Endothelial cell of umbilical vein (primary cell): Measurements from ENCODE around the gene LMBR1L. TPM values are rescaled to one million over a fixed set of nuclear protein-coding genes. Genes with fewer than 3 reads are reported as not detected.

Experiments
- BruUV-seq: library from RNA; stranded (reverse); fragments of 400-500 nt; replicated peaks from 2 replicates; lab custom pipeline; 2021; lab: Mats Ljungman, UMichigan
- CTCF ChIA-PET: fragments of 300-600, 350-600 bp; sonication (Branson Sonifier 250); formaldehyde crosslinking; loops from one replicate; lab custom pipeline; 2021; ENCODE audit warnings: antibody characterized with exemption, inconsistent platforms; lab: Charles Lee
- POLR2A ChIA-PET: fragments of 300-600, 350-600 bp; sonication (Branson Sonifier 250); formaldehyde crosslinking; loops from one replicate; lab custom pipeline; 2021; ENCODE audit warnings: antibody characterized with exemption, inconsistent platforms; lab: Charles Lee
- DNase-seq: peaks from one replicate; pipeline ENCODE4 v3.0.0-alpha.2; 2011; ENCODE audit warnings: low read depth, low spot score
- FAIRE-seq: peaks from 2 replicates; lab custom pipeline; 2011; peaks lifted over from hg19 to GRCh38; lab: Jason Lieb, UNC
- H2AFZ ChIP-seq: 2 replicates; pipeline ENCODE4 v1.6.0; 2012; ENCODE audit warnings: low read depth, low read length, control low read depth, inconsistent platforms
- H3K27ac ChIP-seq: 2 replicates; pipeline ENCODE4 v1.5.1; 2011; ENCODE audit warnings: low read depth, mild to moderate bottlenecking, control low read depth, low read length, moderate library complexity; ENCODE audit not compliant: insufficient read depth
- H3K27me3 ChIP-seq, 2 experiments: 2 replicates each; pipeline versions ENCODE4 v1.6.0 to v1.6.1; 2011; ENCODE audit warnings: low read length in 2 of 2, mixed read lengths in 1 of 2; ENCODE audit not compliant: control insufficient read depth in 2 of 2, insufficient read depth in 2 of 2
- H3K36me3 ChIP-seq, 2 experiments: 2 replicates in 1 of 2; 3 replicates in 1 of 2; pipeline ENCODE4 v1.5.1; 2011; ENCODE audit warnings: low read length in 2 of 2, mild to moderate bottlenecking in 1 of 2, moderate library complexity in 1 of 2; ENCODE audit not compliant: control insufficient read depth in 2 of 2, insufficient read depth in 2 of 2; ENCODE audit errors: extremely low read depth in 1 of 2
- H3K4me1 ChIP-seq: 3 replicates; pipeline ENCODE4 v1.5.1; 2011; ENCODE audit warnings: mild to moderate bottlenecking, low read length; ENCODE audit not compliant: control insufficient read depth, insufficient read depth; ENCODE audit errors: extremely low read depth
- H3K4me2 ChIP-seq: 2 replicates; pipeline ENCODE4 v1.6.1; 2011; ENCODE audit warnings: low read length, control low read depth, mixed read lengths; ENCODE audit not compliant: insufficient read depth
- H3K4me3 ChIP-seq, 3 experiments: fragments of 200-600 bp in 1 of 3; sonication (generic), shearing (Covaris generic) in 1 of 3; replicated peaks in 1 of 3; 2 replicates each; pipeline ENCODE4 v1.5.1; 2011 to 2016; ENCODE audit warnings: control low read depth in 3 of 3, low read length in 3 of 3, mild to moderate bottlenecking in 2 of 3, inconsistent platforms in 1 of 3, low read depth in 1 of 3, moderate library complexity in 1 of 3; ENCODE audit not compliant: insufficient read depth in 1 of 3
- H3K79me2 ChIP-seq: 2 replicates; pipeline ENCODE4 v1.6.0; 2012; ENCODE audit warnings: low read length, inconsistent platforms; ENCODE audit not compliant: control insufficient read depth, insufficient read depth
- H3K9ac ChIP-seq: replicated peaks from 2 replicates; pipeline ENCODE3; 2011; ENCODE audit warnings: low read length, control low read depth; ENCODE audit not compliant: insufficient read depth; ENCODE audit errors: extremely low read depth
- H3K9me1 ChIP-seq: replicated peaks from 3 replicates; pipeline ENCODE4 v1.6.0; 2011; ENCODE audit warnings: mild to moderate bottlenecking, low read length; ENCODE audit not compliant: control insufficient read depth, insufficient read depth; ENCODE audit errors: extremely low read depth
- H3K9me3 ChIP-seq: replicated peaks from 2 replicates; pipeline ENCODE4 v1.5.1; 2012; ENCODE audit warnings: low read length, inconsistent platforms; ENCODE audit not compliant: control insufficient read depth, insufficient read depth
- H4K20me1 ChIP-seq: replicated peaks from 2 replicates; pipeline ENCODE3; 2011; ENCODE audit warnings: mild to moderate bottlenecking, low read length; ENCODE audit not compliant: control insufficient read depth, insufficient read depth; ENCODE audit errors: extremely low read depth
- EZH2 ChIP-seq: IDR thresholded peaks from 2 replicates; pipeline ENCODE4 v1.6.1; 2012; ENCODE audit warnings: borderline replicate concordance, low read depth, mild to moderate bottlenecking, moderate library complexity, low read length, inconsistent platforms; ENCODE audit not compliant: severe bottlenecking
- FOS ChIP-seq: IDR thresholded peaks from 2 replicates; pipeline ENCODE4 v1.6.1; 2011; ENCODE audit warnings: mild to moderate bottlenecking, low read length, moderate library complexity, borderline replicate concordance; ENCODE audit not compliant: insufficient read depth
- GATA2 ChIP-seq: IDR thresholded peaks from 2 replicates; pipeline ENCODE4 v1.7.0; 2011; ENCODE audit warnings: low read depth, mild to moderate bottlenecking, moderate library complexity, mixed read lengths, low read length; ENCODE audit not compliant: insufficient read length, insufficient read depth
- JUN ChIP-seq: IDR thresholded peaks from 2 replicates; pipeline ENCODE4 v1.6.1; 2011; ENCODE audit warnings: borderline replicate concordance, low read depth; ENCODE audit not compliant: insufficient read length, insufficient read depth
- MAX ChIP-seq: IDR thresholded peaks from 2 replicates; pipeline ENCODE4 v1.6.1; 2011; ENCODE audit not compliant: insufficient read depth, insufficient read length
- MYC ChIP-seq: IDR thresholded peaks from one replicate; pipeline ENCODE4 v1.6.1; 2011; ENCODE audit warnings: mild to moderate bottlenecking, low read depth, low read length
- POLR2A ChIP-seq: IDR thresholded peaks from 2 replicates; pipeline ENCODE4 v1.6.1; 2012; ENCODE audit warnings: low read depth, mild to moderate bottlenecking, control low read depth, low read length
- POLR2AphosphoS5 ChIP-seq: IDR thresholded peaks from 2 replicates; pipeline ENCODE4 v1.6.1; 2012; ENCODE audit warnings: low read depth, mild to moderate bottlenecking, control low read depth, low read length, moderate library complexity; ENCODE audit not compliant: insufficient read depth
- dilution Hi-C: fragments of 300-500 bp; cut with MboI; formaldehyde crosslinking; loops from one replicate; pipeline ENCODE4 v1.15.0; 2019; ENCODE audit warnings: low sequenced_read_pairs; ENCODE audit not compliant: extremely low pct_ligation_motif_present
- intact Hi-C: fragments of 100-400 bp; cut with micrococcal nuclease; formaldehyde crosslinking; loops from one replicate; pipeline ENCODE4 v1.10.0; 2022
- polyA plus RNA-seq, 4 experiments: library from polyadenylated mRNA; depleted of rRNA in 3 of 4; stranded (reverse) in 3 of 4; unstranded in 1 of 4; fragments of >200 nt; gene quantifications; 2 replicates each; pipeline versions ENCODE4 v1.2.1 to v1.2.3, GENCODE V29; 2011 to 2012; ENCODE audit warnings: missing spikeins in 1 of 4
- total RNA-seq: library from RNA; stranded (reverse); gene quantifications from 2 replicates; pipeline ENCODE4 v1.2.3, GENCODE V29; 2021
- TF ChIP-seq, protein P1 (sequence below), 2 donors: IDR thresholded peaks; 1 replicate in 1 of 2; 2 replicates in 1 of 2; pipeline ENCODE4 v1.5.1; 2011; ENCODE audit warnings: low read length in 2 of 2, mild to moderate bottlenecking in 2 of 2, moderate library complexity in 2 of 2, control low read depth in 1 of 2, inconsistent platforms in 1 of 2, low read depth in 1 of 2; ENCODE audit not compliant: insufficient read depth in 1 of 2; ENCODE audit errors: extremely low read depth in 1 of 2

LMBR1L gene
- total and polyA plus RNA-seq, 2 donors (not counting 3 experiments of a cell fraction or from before 2014, with no cell fraction given) = 78.3 to 106 TPM

- H3K27me3 ChIP-seq = no peaks in the 10 kb centered on the region
- intact Hi-C loops (loop anchor here (1.0 kb wide), 1 partner anchor 16 kb away; the partner anchor contains the start of gene LMBR1L), dilution Hi-C loops (no loop called here)
- peak within 1 kb of the TSS; percentile 85 for H3K4me2 ChIP-seq
- H3K79me2 ChIP-seq = no peaks in the 10 kb centered on the region
- FAIRE-seq (peak; percentile 4), DNase-seq (peak; percentile 40)
- BruUV-seq = no TSS peak
- H3K4me3 ChIP-seq = peak within 1 kb of the TSS; percentile 15 to 40 (median 29)
- no peak within 1 kb of the TSS for H3K27ac ChIP-seq
- peaks cover 48% of the 10 kb centered on the region for H3K4me1 ChIP-seq
- no peaks in the 10 kb centered on the region for H3K9me3 ChIP-seq
- no peaks in the 10 kb centered on the region for H3K9me1 ChIP-seq
- no peaks in the 10 kb centered on the region for H4K20me1 ChIP-seq
- ChIA-PET POLR2A (interaction anchor here (1.1 to 4.2 kb wide), 3 partner anchors 11 to 36 kb away, joined by 3 to 25 read pairs (median 10); partner anchors contain the start of genes LMBR1L and TUBA1B), CTCF (interaction anchor here (1.2 to 11.7 kb wide), 9 partner anchors 8 to 141 kb away, joined by 3 to 179 read pairs (median 15); partner anchors contain the start of genes LMBR1L and TUBA1B)
- H3K36me3 ChIP-seq = peaks cover 2 to 13% of the 10 kb centered on the region in 2 experiments
- H3K9ac ChIP-seq = peak within 1 kb of the TSS; percentile 17
- TF ChIP-seq, protein P1, sequence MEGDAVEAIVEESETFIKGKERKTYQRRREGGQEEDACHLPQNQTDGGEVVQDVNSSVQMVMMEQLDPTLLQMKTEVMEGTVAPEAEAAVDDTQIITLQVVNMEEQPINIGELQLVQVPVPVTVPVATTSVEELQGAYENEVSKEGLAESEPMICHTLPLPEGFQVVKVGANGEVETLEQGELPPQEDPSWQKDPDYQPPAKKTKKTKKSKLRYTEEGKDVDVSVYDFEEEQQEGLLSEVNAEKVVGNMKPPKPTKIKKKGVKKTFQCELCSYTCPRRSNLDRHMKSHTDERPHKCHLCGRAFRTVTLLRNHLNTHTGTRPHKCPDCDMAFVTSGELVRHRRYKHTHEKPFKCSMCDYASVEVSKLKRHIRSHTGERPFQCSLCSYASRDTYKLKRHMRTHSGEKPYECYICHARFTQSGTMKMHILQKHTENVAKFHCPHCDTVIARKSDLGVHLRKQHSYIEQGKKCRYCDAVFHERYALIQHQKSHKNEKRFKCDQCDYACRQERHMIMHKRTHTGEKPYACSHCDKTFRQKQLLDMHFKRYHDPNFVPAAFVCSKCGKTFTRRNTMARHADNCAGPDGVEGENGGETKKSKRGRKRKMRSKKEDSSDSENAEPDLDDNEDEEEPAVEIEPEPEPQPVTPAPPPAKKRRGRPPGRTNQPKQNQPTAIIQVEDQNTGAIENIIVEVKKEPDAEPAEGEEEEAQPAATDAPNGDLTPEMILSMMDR (IDR thresholded peaks at IDR 0.05; ENCODE audit: extremely low read depth in 1 of 2, insufficient read depth in 1 of 2, low read depth in 1 of 2, low read length in 2 of 2) = no peak
- TF ChIP-seq POLR2A (no peak), EZH2 (no peak), POLR2AphosphoS5 (no peak), MAX (no peak), JUN (no peak), GATA2 (no peak), FOS (no peak), MYC (no peak)
- peak within 1 kb of the TSS; percentile 55 for H2AFZ ChIP-seq
Measured at GRCh38 chr12:49094160-49094974, 16.3 kb downstream of the LMBR1L start, which contains the start of gene DHH. Gene DHH (minus strand): TSS chr12:49094801. CDS start chr12:49094512, 289 bp downstream.
